OCI-LY7 (cell line): ENCODE measurements around the gene DIP2A. TPM values are rescaled to one million over a fixed set of nuclear protein-coding genes. Genes with fewer than 3 reads are reported as not detected.

Experiments
- BruUV-seq: library from RNA; stranded (reverse); fragments of 400-500 nt; replicated peaks from 2 replicates; lab custom pipeline; 2021; lab: Mats Ljungman, UMichigan
- CTCF ChIA-PET: fragments of 300-600 bp; sonication (Branson Sonifier 250); formaldehyde crosslinking; loops from one replicate; lab custom pipeline; 2022; ENCODE audit warnings: antibody characterized with exemption; ENCODE audit not compliant: unreplicated experiment; lab: Charles Lee
- POLR2A ChIA-PET: fragments of 300-600 bp; sonication (Branson Sonifier 250); formaldehyde crosslinking; loops from one replicate; lab custom pipeline; 2022; ENCODE audit warnings: antibody characterized with exemption; lab: Charles Lee
- DNase-seq: peaks from one replicate; pipeline ENCODE4 v3.0.0-alpha.2; 2015; ENCODE audit warnings: low spot score
- H2AFZ ChIP-seq: fragments of 200-600 bp; sonication (generic), shearing (Covaris generic); 2 replicates; pipeline ENCODE4 v1.6.1; 2014; ENCODE audit warnings: mild to moderate bottlenecking, antibody characterized with exemption, low read length, moderate library complexity
- H3K27ac ChIP-seq: fragments of 200-600 bp; sonication (generic); 2 replicates; pipeline ENCODE4 v1.5.1; 2014; ENCODE audit warnings: mixed run types, low read depth, mild to moderate bottlenecking, moderate library complexity, low read length, inconsistent platforms; ENCODE audit not compliant: poor library complexity, severe bottlenecking
- H3K36me3 ChIP-seq: fragments of 200-600 bp; sonication (generic); 2 replicates; pipeline ENCODE4 v1.6.1; 2014; ENCODE audit warnings: mild to moderate bottlenecking, antibody characterized with exemption, low read length, moderate library complexity, mixed read lengths; ENCODE audit not compliant: insufficient read depth
- H3K4me1 ChIP-seq: fragments of 200-600 bp; sonication (generic); 2 replicates; pipeline ENCODE4 v1.5.1; 2014; ENCODE audit warnings: mild to moderate bottlenecking, low read length; ENCODE audit not compliant: insufficient read depth, poor library complexity, severe bottlenecking
- H3K4me2 ChIP-seq: fragments of 200-600 bp; sonication (generic); 2 replicates; pipeline ENCODE4 v1.6.1; 2014; ENCODE audit warnings: mild to moderate bottlenecking, low read length
- H3K4me3 ChIP-seq: fragments of 200-600 bp; sonication (generic); 2 replicates; pipeline ENCODE4 v1.5.1; 2014; ENCODE audit warnings: mild to moderate bottlenecking, low read depth, low read length; ENCODE audit not compliant: poor library complexity, severe bottlenecking
- H3K79me2 ChIP-seq: fragments of 200-600 bp; sonication (generic); 2 replicates; pipeline ENCODE4 v1.6.1; 2016; ENCODE audit warnings: low read depth, mild to moderate bottlenecking, low read length, moderate library complexity, mixed read lengths; ENCODE audit not compliant: insufficient read depth
- H3K9me2 ChIP-seq: fragments of 200-600 bp; sonication (generic); 2 replicates; pipeline ENCODE4 v1.6.1; 2016; ENCODE audit warnings: mild to moderate bottlenecking, low read length, mixed read lengths; ENCODE audit not compliant: insufficient read depth
- H3K9me3 ChIP-seq: fragments of 200-600 bp; sonication (generic); 2 replicates; pipeline ENCODE4 v1.6.1; 2014; ENCODE audit warnings: mild to moderate bottlenecking, mixed run types, low read length, mixed read lengths
- H4K20me1 ChIP-seq: fragments of 200-600 bp; sonication (generic); 2 replicates; pipeline ENCODE4 v1.6.1; 2014; ENCODE audit warnings: mild to moderate bottlenecking, antibody characterized with exemption, low read length, moderate library complexity, mixed read lengths; ENCODE audit not compliant: insufficient read depth
- CTCF ChIP-seq: fragments of 200-600 bp; sonication (generic); conservative IDR thresholded peaks from 2 replicates; pipeline ENCODE4 v1.5.1; 2014; ENCODE audit warnings: mild to moderate bottlenecking, antibody characterized with exemption, low read length, moderate library complexity, mixed read lengths
- EZH2phosphoT487 ChIP-seq: fragments of 200-600 bp; sonication (generic); IDR thresholded peaks from 2 replicates; pipeline ENCODE4 v1.6.1; 2018; ENCODE audit warnings: low read depth, borderline replicate concordance, mild to moderate bottlenecking, mixed run types, antibody characterized with exemption, low read length, moderate library complexity, mixed read lengths
- intact Hi-C: fragments of 100-400 bp; cut with micrococcal nuclease; formaldehyde crosslinking; loops from one replicate; pipeline ENCODE4 v1.10.0; 2022; ENCODE audit not compliant: unreplicated experiment
- total RNA-seq, 2 experiments: library from RNA; depleted of rRNA in 1 of 2; stranded (reverse); fragments of >200 nt in 1 of 2; shearing (Covaris generic) in 1 of 2; gene quantifications; 2 replicates each; pipeline ENCODE4 v1.2.3, GENCODE V29; 2014 to 2022

Gene DIP2A
- total RNA-seq, 2 experiments from 2014 or later: 27.9 to 44.7 TPM

GRCh38 chr21:46540087-46540710, 81.5 kb downstream of the DIP2A start:
- Histone ChIP-seq H3K36me3 (0 out of 2 replicates have a peak, but pooled peaks cover 3% of the 10 kb centered on the region), H4K20me1 (no peaks in the 10 kb centered on the region), H3K4me3 (no peak overlapping the region), H3K9me3 (no peaks in the 10 kb centered on the region), H3K79me2 (no peaks in the 10 kb centered on the region), H3K27ac (no peak overlapping the region), H3K4me2 (no peak overlapping the region), H2AFZ (no peak overlapping the region), H3K9me2 (no peaks in the 10 kb centered on the region), H3K4me1 (no peaks in the 10 kb centered on the region)
- TF ChIP-seq EZH2phosphoT487 (no peak), CTCF (no peak)
- BruUV-seq: no TSS peak
- no peak for DNase-seq
- ChIA-PET POLR2A (no interaction called here), CTCF (no interaction called here)
- intact Hi-C loops: no loop called here

- no peak overlapping the region for H3K4me3 ChIP-seq
- no peaks in the 10 kb centered on the region for H3K79me2 ChIP-seq
- H2AFZ ChIP-seq: no peak overlapping the region
- ChIA-PET CTCF (no interaction called here), POLR2A (interaction anchor here (0.6 kb wide), 1 partner anchor 74 kb away, joined by 4 read pairs; no protein-coding TSS in a partner anchor)
- no peak for TF ChIP-seq EZH2phosphoT487
- no peak for TF ChIP-seq CTCF
- no peaks in the 10 kb centered on the region for H4K20me1 ChIP-seq
- no TSS peak for BruUV-seq
- no peaks in the 10 kb centered on the region for H3K9me3 ChIP-seq
- no peaks in the 10 kb centered on the region for H3K9me2 ChIP-seq
- DNase-seq: no peak
- H3K36me3 ChIP-seq: peaks cover 13% of the 10 kb centered on the region
- no peak overlapping the region for H3K4me2 ChIP-seq
- no peak overlapping the region for H3K27ac ChIP-seq
- intact Hi-C loops: no loop called here
- no peaks in the 10 kb centered on the region for H3K4me1 ChIP-seq
Measured at GRCh38 chr21:46542588-46543124, 84.0 kb downstream of the DIP2A start.

GRCh38 chr21:46543306-46543705, 84.6 kb downstream of the DIP2A start:
- H2AFZ ChIP-seq: no peak overlapping the region
- POLR2A ChIA-PET: no interaction called here
- peaks cover 12% of the 10 kb centered on the region for H3K36me3 ChIP-seq
- intact Hi-C loops: no loop called here
- no peak overlapping the region for H3K4me2 ChIP-seq
- DNase-seq: no peak
- H3K9me3 ChIP-seq: no peaks in the 10 kb centered on the region
- TF ChIP-seq CTCF: no peak
- no peak for TF ChIP-seq EZH2phosphoT487
- no peak overlapping the region for H3K4me3 ChIP-seq
- no peaks in the 10 kb centered on the region for H3K79me2 ChIP-seq
- H3K9me2 ChIP-seq: no peaks in the 10 kb centered on the region
- H4K20me1 ChIP-seq: no peaks in the 10 kb centered on the region
- H3K4me1 ChIP-seq: no peaks in the 10 kb centered on the region
- no peak overlapping the region for H3K27ac ChIP-seq
- CTCF ChIA-PET: no interaction called here
- no TSS peak for BruUV-seq
